ENCODE data around the gene PRKCB. TPM values are rescaled to one million over a fixed set of nuclear protein-coding genes. Genes with fewer than 3 reads are reported as not detected.
"Not testable (repeated sequence)": the region's sequence is repeated elsewhere in the genome, so short reads cannot be mapped to it uniquely, and the experiment has no call there.

Gene PRKCB
- total RNA-seq, 4 donors from 2014 or later, result 0.29 to 9.5 (median 2.9) TPM

DNA sequence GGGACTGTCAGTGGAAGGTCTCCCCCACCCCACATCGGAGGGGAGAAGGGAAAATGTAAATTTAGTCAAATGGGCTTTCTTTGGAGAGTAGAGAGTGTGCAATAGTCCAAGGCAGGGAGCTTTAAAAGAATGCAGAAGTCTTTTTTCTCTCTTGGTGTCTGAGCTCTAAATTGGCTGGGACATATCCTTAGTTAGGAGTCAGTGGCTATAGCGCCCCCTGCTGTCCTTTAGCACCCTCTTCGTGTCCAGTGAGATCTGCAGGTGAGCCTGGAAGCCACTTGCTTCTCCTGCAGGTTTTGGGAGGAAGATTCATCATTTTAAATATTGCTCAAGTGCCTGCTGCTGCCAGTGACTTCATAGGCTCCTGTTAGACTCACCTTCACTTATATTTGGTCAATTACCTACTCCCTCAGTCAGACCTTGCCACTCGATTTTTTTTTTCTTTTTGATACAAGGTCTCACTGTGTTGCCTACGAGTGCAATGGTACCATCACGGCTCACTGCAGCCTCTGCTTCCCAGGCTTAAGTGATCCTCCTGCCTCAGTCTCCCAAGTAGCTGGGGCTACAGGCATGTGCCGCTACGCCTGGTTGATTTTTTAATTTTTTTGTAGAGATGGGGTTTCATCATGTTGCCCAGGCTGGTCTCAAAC lies 174.8 kb downstream of the PRKCB start:
- H3K27ac ChIP-seq, result no peak overlapping the region
- intact Hi-C loops (cut with DNase I; ENCODE audit: low total_unique reads), result no loop called here
- peak; percentile 27 to 70 for DNase-seq

DNA sequence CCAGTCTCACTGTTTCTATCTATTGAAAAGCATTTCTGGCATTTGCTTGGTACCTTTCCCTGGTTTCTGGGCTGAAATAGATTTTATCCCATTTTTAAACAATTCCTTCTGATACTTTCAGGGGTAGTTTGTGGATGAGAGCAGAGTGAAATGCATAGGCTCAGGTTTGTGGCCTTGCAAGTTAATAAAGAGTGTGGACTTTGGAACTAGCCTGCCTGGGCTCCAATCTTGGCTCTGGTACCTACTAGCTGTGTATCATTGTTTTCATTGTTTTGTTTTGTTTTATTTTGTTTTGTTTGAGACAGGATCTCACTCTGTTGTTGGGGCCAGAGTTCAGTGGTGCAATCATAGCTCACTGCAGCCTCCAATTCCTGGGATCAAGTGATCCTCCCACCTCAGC lies 175.5 kb downstream of the PRKCB start:
- H3K4me3 ChIP-seq, result no peak overlapping the region
- no peaks in the 10 kb centered on the region for H3K9me3 ChIP-seq
- TF ChIP-seq, protein P1, sequence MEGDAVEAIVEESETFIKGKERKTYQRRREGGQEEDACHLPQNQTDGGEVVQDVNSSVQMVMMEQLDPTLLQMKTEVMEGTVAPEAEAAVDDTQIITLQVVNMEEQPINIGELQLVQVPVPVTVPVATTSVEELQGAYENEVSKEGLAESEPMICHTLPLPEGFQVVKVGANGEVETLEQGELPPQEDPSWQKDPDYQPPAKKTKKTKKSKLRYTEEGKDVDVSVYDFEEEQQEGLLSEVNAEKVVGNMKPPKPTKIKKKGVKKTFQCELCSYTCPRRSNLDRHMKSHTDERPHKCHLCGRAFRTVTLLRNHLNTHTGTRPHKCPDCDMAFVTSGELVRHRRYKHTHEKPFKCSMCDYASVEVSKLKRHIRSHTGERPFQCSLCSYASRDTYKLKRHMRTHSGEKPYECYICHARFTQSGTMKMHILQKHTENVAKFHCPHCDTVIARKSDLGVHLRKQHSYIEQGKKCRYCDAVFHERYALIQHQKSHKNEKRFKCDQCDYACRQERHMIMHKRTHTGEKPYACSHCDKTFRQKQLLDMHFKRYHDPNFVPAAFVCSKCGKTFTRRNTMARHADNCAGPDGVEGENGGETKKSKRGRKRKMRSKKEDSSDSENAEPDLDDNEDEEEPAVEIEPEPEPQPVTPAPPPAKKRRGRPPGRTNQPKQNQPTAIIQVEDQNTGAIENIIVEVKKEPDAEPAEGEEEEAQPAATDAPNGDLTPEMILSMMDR (IDR thresholded peaks at IDR 0.05), result no peak
- no peak for TF ChIP-seq POLR2A (IDR thresholded peaks at IDR 0.05)
- intact Hi-C loops (cut with DNase I; ENCODE audit: low total_unique reads), result no loop called here
- no peak overlapping the region for H3K27ac ChIP-seq
- DNase-seq, result no peak
- H3K27me3 ChIP-seq, result no peaks in the 10 kb centered on the region
- H3K4me1 ChIP-seq, result no peaks in the 10 kb centered on the region
- no peaks in the 10 kb centered on the region for H3K36me3 ChIP-seq

More for the DNA sequence above, 174.8 kb downstream of the PRKCB start:
- Histone ChIP-seq H3K36me3 (no peaks in the 10 kb centered on the region), H3K9me3 (no peaks in the 10 kb centered on the region), H3K27me3 (no peaks in the 10 kb centered on the region), H3K4me1 (no peaks in the 10 kb centered on the region), H3K4me3 (no peak overlapping the region)
- TF ChIP-seq POLR2A (IDR thresholded peaks at IDR 0.05), result no peak
- TF ChIP-seq, protein P1 (IDR thresholded peaks at IDR 0.05), result peak; percentile 33 to 55 (median 52)

DNA sequence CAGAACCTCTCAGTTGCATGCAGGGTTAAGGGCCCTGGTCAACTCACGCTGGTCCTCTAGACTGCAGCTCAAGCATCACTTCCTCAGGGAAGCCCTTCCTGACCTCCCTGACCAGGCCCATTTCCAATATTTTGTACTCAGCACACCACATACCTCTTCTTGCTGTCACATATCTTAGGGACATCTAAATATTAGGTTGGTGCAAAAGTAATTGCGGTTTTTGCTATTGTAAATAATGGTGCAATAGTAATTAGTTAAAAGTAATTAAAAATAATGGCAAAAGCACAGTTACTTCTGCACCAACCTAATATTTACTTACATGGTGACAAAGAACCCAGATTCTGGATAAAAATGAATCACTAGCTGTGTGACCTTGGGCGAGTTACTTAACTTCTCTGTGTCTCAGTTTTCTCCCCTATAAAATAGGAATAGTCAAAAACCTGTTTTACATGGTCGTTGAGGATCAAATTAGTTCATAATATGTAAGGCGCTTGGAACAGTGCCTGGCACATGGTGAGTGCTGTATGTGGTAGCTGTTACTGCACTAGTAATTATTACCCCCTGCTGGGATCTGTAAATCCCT lies 177.4 kb downstream of the PRKCB start:
- Histone ChIP-seq H3K27me3 (no peaks in the 10 kb centered on the region), H3K4me3 (no peak overlapping the region), H3K4me1 (no peaks in the 10 kb centered on the region), H3K36me3 (no peaks in the 10 kb centered on the region), H3K27ac (no peak overlapping the region), H3K9me3 (no peaks in the 10 kb centered on the region)
- no peak for DNase-seq
- no peak for TF ChIP-seq POLR2A (IDR thresholded peaks at IDR 0.05)
- TF ChIP-seq, protein P1 (IDR thresholded peaks at IDR 0.05), result no peak
- intact Hi-C loops (cut with DNase I; ENCODE audit: low total_unique reads), result no loop called here

DNA sequence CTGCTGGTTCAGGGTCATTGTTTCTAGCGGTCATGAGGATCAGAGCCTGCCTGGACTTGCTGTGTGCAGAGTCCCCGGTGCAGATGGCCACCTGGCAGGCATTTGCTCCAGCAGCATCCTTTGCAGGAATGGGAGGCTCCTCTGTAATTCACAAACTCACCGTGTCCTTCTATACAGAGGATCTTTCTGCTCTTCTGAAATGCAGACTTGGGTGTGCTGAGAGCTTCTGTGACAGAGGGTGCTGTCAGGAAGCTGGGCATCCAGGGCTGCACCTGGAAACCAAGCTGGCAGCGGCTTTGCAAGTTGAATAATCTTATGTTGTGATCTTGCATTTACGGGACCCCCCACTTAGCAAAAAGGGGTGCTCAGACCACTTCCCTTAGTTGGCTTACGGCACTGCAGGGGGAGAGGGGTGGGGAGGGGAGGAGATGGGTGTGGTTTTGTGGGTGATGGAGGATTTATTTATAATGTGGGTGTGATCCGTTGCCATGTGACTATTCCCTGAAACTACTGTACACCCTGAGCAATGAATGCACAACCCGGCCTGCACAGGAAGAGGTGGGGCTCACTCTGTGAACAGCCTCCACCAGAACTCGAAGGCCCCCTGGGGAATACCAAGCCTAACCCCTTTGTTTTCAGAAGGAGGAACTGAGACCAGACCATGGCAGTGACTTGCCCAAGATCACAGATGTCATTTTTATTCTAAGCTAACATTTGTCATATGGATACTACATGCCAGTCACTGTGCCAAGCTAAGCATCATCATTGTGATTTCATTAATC lies 178.3 kb downstream of the PRKCB start:
- TF ChIP-seq, protein P1 (IDR thresholded peaks at IDR 0.05), result no peak
- TF ChIP-seq POLR2A (IDR thresholded peaks at IDR 0.05), result no peak
- no peaks in the 10 kb centered on the region for H3K9me3 ChIP-seq
- H3K4me3 ChIP-seq, result no peak overlapping the region
- H3K27me3 ChIP-seq, result no peaks in the 10 kb centered on the region
- no peaks in the 10 kb centered on the region for H3K36me3 ChIP-seq
- H3K4me1 ChIP-seq, result no peaks in the 10 kb centered on the region
- no peak overlapping the region for H3K27ac ChIP-seq
- no peak for DNase-seq
- intact Hi-C loops (cut with DNase I; ENCODE audit: low total_unique reads), result no loop called here

DNA sequence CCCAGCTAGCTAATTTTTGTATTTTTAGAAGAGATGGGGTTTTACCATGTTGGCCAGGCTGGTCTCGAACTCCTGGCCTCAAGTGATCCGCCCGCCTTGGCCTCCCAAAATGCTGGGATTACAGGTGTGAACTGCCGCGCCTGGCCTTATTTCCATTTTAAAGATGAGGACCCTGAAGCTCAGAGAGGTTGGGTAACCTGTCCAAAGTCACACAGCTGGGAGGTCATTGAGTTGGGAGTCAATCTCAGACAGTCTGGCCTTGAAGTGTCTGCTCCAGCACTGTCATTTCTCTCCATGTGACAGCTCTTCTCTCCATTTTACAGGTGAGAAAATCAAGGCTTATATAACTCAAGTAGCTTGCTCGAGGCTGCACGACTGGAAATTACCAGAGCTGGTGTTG lies 179.2 kb downstream of the PRKCB start:
- H3K4me1 ChIP-seq; intact Hi-C loops (cut with DNase I; ENCODE audit: low total_unique reads); H3K27me3 ChIP-seq; DNase-seq; H3K4me3 ChIP-seq; H3K9me3 ChIP-seq; H3K27ac ChIP-seq; H3K36me3 ChIP-seq: not testable (repeated sequence)
